Renal cortex interstitium (tissue), 11 donors: ENCODE data around the gene STX7. TPM values are rescaled to one million over a fixed set of nuclear protein-coding genes. Genes with fewer than 3 reads are reported as not detected.

ENCODE experiments used
- DNase-seq, 11 donors: peaks; one replicate each; pipeline ENCODE4 v3.0.0-alpha.2; 2013; ENCODE audit warnings: low read depth in 9 of 11, low spot score in 4 of 11; ENCODE audit errors: extremely low read depth in 1 of 11
- polyA plus RNA-seq, 3 donors: library from polyadenylated mRNA; unstranded; fragments of 120-200 nt; gene quantifications; one replicate each; pipeline ENCODE4 v1.2.1, GENCODE V29; 2013; ENCODE audit not compliant: insufficient read length in 3 of 3

Gene STX7
- polyA plus RNA-seq, 3 donors, result 83.3 to 92.5 (median 84.3) TPM

GRCh38 chr6:132515386-132515785, 2.5 kb upstream of the STX7 start:
- no peak for DNase-seq

- DNase-seq, result no peak
These were observed 1.1 kb upstream of the STX7 start for GRCh38 chr6:132513831-132514545.

GRCh38 chr6:132512342-132512637, 626 bp downstream of the STX7 start:
- DNase-seq, result no peak

- DNase-seq, result no peak
These were observed 1.1 kb downstream of the STX7 start for GRCh38 chr6:132511831-132512220.

- DNase-seq, result no peak
These were observed 1.6 kb downstream of the STX7 start for GRCh38 chr6:132511210-132511830.

GRCh38 chr6:132506869-132507808, 5.8 kb downstream of the STX7 start:
- DNase-seq, result no peak

- DNase-seq, result no peak
These were observed 6.5 kb downstream of the STX7 start for GRCh38 chr6:132506461-132506860.

- DNase-seq, result no peak
These were observed 7.8 kb downstream of the STX7 start for GRCh38 chr6:132505158-132505557.

GRCh38 chr6:132504757-132505156, 8.2 kb downstream of the STX7 start:
- DNase-seq, result no peak

- no peak for DNase-seq
These were observed 13.2 kb downstream of the STX7 start for GRCh38 chr6:132499757-132500156.

GRCh38 chr6:132498638-132499037, 14.3 kb downstream of the STX7 start:
- DNase-seq, result no peak

- no peak for DNase-seq
These were observed 16.3 kb downstream of the STX7 start for GRCh38 chr6:132496519-132497180.

GRCh38 chr6:132495604-132496079, 17.3 kb downstream of the STX7 start:
- no peak for DNase-seq

GRCh38 chr6:132494954-132495353, 18.0 kb downstream of the STX7 start:
- no peak for DNase-seq

GRCh38 chr6:132491881-132492280, 21.0 kb downstream of the STX7 start:
- no peak for DNase-seq

GRCh38 chr6:132491303-132491702, 21.6 kb downstream of the STX7 start:
- DNase-seq, result no peak

- no peak for DNase-seq
These were observed 22.3 kb downstream of the STX7 start for GRCh38 chr6:132490478-132491204.

GRCh38 chr6:132490024-132490423, 22.9 kb downstream of the STX7 start:
- no peak for DNase-seq

GRCh38 chr6:132489376-132489775, 23.5 kb downstream of the STX7 start:
- no peak for DNase-seq
